Naive B cell (primary cell): ENCODE measurements around the gene PPRC1. TPM values are rescaled to one million over a fixed set of nuclear protein-coding genes. Genes with fewer than 3 reads are reported as not detected.

ENCODE experiments used
- ATAC-seq, 2 donors: fragments of 150-1000 bp; cut with Tn5 transposase; 2 replicates each; pipeline ENCODE4 v1.10.0; 2021; ENCODE audit warnings: low read depth in 2 of 2, mild to moderate bottlenecking in 2 of 2, moderate library complexity in 2 of 2
- DNase-seq: peaks from one replicate; pipeline ENCODE4 v3.0.0; 2022
- H3K27ac Mint-ChIP-seq, 6 donors: one replicate each; pipeline ENCODE4 v1.8.0; 2020 to 2022; ENCODE audit warnings: mild to moderate bottlenecking in 6 of 6, mixed read lengths in 6 of 6, moderate library complexity in 5 of 6, inconsistent platforms in 2 of 6
- H3K27me3 Mint-ChIP-seq, 3 donors: one replicate each; pipeline ENCODE4 v1.8.0; 2021 to 2022; ENCODE audit warnings: mixed read lengths in 3 of 3, mild to moderate bottlenecking in 1 of 3
- H3K36me3 Mint-ChIP-seq, 2 donors: one replicate each; pipeline ENCODE4 v1.8.0; 2020 to 2022; ENCODE audit warnings: mixed read lengths in 2 of 2, inconsistent platforms in 1 of 2, mild to moderate bottlenecking in 1 of 2
- H3K4me1 Mint-ChIP-seq, 3 donors: one replicate each; pipeline ENCODE4 v1.8.0; 2020 to 2022; ENCODE audit warnings: mixed read lengths in 3 of 3, inconsistent platforms in 1 of 3, mild to moderate bottlenecking in 1 of 3, moderate library complexity in 1 of 3
- H3K4me3 Mint-ChIP-seq, 8 donors: one replicate each; pipeline ENCODE4 v1.8.0; 2020 to 2022; ENCODE audit warnings: mild to moderate bottlenecking in 8 of 8, mixed read lengths in 8 of 8, moderate library complexity in 8 of 8, inconsistent platforms in 2 of 8
- H3K9me3 Mint-ChIP-seq, 7 donors: one replicate each; pipeline ENCODE4 v1.8.0; 2020 to 2022; ENCODE audit warnings: mixed read lengths in 7 of 7, mild to moderate bottlenecking in 5 of 7, inconsistent platforms in 2 of 7, moderate library complexity in 1 of 7
- polyA plus RNA-seq, 6 donors: library from polyadenylated mRNA; unstranded; fragments of 300-500 nt; fragmentation: Illumina TruSeq; gene quantifications; one replicate each; pipeline ENCODE4 v1.2.3, GENCODE V29; 2021; ENCODE audit warnings: low read depth in 6 of 6

PPRC1 gene
- polyA plus RNA-seq, 6 donors from 2014 or later = 6.4 to 24.1 (median 9.7) TPM

DNA sequence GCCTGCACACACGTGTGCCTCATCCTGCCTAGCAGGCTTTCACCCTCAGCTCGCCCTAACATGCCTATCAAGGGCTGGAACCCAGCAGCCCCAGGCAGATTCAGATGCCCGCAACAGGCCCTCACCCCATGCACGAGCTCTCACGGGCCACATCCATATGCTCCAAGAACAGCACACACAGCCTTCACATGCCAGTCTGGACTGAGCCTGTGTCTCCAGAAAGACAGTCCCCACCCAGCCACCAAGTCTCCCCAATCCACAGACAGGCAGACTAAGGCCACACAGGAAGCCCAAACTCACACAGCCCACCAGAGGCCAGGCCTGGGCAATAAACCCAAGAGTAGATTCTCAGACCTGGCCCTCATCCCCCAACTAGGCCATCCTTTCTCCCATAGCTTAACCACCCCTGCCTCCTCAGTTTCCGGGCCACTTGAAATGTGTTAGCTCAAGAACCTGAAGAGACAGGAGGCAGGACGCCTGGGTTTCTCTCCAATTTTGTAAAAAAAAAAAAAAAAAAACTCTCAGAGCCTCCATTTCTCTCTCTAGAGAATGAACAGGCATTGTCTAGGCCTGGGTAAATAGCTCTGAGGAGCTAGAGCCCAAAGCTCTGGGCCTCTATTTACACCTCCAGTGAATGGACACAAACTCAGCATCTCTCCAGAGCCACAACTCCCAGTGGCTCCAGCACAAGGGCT is 19.4 kb upstream of the PPRC1 start:
- H3K27ac Mint-ChIP-seq = peak overlapping the region in 5 of 6 donors; percentile 28 to 79 (median 54)
- peaks cover 53 to 59% (median 59%) of the 10 kb centered on the region in 3 donors for H3K4me1 Mint-ChIP-seq
- ATAC-seq (no peak), DNase-seq (no peak)
- peak overlapping the region; percentile 62 to 92 (median 83) for H3K4me3 Mint-ChIP-seq
- no peaks in the 10 kb centered on the region for H3K9me3 Mint-ChIP-seq
- H3K36me3 Mint-ChIP-seq = peaks cover 13 to 15% of the 10 kb centered on the region in 2 donors
- H3K27me3 Mint-ChIP-seq = no peaks in the 10 kb centered on the region

DNA sequence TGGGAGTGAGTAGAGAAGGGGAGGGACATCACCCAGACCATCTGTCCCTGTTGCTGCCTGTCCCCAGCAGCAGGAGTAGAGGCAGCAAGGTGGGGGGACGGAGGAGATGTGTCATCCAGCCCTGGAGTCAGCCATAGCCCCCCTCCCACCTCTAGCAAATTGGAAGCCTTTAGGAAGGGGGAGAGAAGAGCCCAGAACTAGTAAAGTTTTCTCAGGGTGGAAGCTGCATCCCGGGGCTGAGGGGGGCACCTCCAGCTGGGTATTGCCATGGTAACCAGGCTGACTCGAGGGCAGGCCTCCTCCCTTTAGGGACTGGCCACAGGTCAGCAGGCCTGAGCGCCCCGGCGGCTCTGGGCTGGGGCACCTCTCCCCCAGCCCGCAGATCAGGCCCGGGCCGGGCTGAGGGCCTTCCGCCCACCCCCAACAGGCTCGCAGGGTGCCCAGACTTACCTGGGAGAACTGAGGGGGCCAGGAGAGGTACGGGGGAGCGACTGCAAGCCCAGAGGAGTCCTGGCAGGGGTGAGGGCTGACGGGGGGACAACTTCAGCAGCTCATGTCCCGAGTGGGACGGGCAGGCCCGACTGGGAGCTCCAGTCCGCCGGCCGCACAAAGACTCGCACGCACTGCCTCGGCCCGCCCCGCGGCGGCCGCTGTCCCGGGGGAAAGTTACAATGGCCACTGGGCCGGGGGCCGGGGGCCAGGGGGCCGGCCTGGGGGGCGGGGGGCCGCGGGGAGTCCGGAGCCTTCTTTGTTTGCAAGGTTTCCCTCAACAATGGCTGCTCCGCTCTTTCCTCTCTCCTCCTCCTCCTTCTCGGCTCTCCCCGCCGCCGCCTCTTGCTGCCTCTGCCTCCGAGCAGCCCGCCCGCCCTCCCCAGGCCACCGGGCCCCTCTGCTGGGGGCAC is 18.6 kb upstream of the PPRC1 start:
- DNase-seq (no peak), ATAC-seq (peak; percentile 8 to 12)
- H3K4me3 Mint-ChIP-seq = peak overlapping the region; percentile 85 to 98 (median 92)

DNA sequence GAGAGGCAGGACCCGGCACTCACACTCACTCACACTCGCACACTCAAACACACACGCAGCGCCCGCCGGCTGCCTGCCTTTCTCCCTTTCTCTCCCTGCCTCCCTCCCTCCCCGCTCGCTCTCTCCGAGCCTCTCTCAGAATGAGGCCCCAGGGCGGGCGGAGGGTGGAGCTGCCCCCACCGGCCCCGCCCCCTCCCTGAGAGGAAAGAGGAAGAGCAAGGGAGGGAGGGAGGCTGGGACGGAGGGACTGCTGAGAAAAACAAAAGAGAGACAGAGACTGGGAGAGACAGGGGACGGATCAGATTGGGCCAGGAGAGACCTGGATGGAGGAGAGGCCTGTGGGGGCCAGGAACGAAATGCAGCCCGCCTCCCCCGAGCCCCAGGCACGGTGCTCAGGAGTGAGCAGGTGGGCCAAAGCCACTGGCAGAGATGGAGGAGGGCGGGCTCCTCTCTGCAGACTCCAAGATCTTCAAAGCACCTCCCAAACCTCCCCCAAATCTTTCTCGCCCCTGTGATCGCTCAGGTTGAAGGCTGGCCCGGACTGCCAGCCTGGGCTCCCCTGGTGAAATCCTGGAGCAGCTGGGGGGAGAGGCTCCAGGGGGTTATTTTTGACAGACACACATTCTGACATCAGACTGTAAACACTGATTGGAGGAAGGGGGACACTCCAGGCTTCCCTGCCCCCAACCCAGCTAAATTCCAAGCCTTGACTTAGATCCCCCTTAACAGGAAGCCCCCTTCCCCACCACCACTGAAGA is 17.8 kb upstream of the PPRC1 start:
- Mint-ChIP-seq H3K4me1 (peaks cover 60 to 74% (median 72%) of the 10 kb centered on the region in 3 donors), H3K27ac (peak overlapping the region; percentile 26 to 97 (median 92)), H3K36me3 (peaks cover 2 to 4% of the 10 kb centered on the region in 2 donors), H3K4me3 (peak overlapping the region; percentile 85 to 98 (median 92)), H3K9me3 (no peaks in the 10 kb centered on the region), H3K27me3 (no peaks in the 10 kb centered on the region)
- ATAC-seq (peak; percentile 75 to 78), DNase-seq (peak; percentile 71)

More for the DNA sequence above, 18.6 kb upstream of the PPRC1 start:
- H3K27me3 Mint-ChIP-seq = no peaks in the 10 kb centered on the region
- peaks cover 58 to 67% (median 67%) of the 10 kb centered on the region in 3 donors for H3K4me1 Mint-ChIP-seq
- H3K36me3 Mint-ChIP-seq = peaks cover 10 to 12% of the 10 kb centered on the region in 2 donors
- no peaks in the 10 kb centered on the region for H3K9me3 Mint-ChIP-seq
- H3K27ac Mint-ChIP-seq = peak overlapping the region in 4 of 6 donors; percentile 54 to 89 (median 66)

DNA sequence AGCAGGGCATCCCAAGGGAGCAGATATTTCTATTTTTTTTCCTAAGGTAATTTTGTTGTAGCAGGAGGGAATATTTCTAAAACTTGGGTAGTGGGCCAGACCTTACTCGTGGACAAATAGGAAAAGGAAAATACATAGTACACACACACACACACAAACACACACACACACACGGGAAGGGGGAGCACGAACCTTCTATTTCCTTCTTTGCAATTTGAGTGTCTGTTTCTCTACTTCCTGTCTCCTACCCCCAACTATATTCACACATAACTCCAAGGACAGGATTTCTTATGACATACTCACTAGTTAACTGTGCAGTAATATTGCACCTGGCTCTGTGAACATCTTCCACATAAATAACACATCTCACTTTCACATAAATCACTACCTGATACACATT is 17.1 kb upstream of the PPRC1 start:
- Mint-ChIP-seq H3K27me3 (no peaks in the 10 kb centered on the region), H3K4me3 (peak overlapping the region; percentile 75 to 98 (median 92)), H3K9me3 (no peaks in the 10 kb centered on the region), H3K4me1 (peaks cover 61 to 75% (median 72%) of the 10 kb centered on the region in 3 donors), H3K36me3 (no peaks in the 10 kb centered on the region), H3K27ac (peak overlapping the region; percentile 44 to 97 (median 85))
- ATAC-seq = no peak
- DNase-seq = no peak

DNA sequence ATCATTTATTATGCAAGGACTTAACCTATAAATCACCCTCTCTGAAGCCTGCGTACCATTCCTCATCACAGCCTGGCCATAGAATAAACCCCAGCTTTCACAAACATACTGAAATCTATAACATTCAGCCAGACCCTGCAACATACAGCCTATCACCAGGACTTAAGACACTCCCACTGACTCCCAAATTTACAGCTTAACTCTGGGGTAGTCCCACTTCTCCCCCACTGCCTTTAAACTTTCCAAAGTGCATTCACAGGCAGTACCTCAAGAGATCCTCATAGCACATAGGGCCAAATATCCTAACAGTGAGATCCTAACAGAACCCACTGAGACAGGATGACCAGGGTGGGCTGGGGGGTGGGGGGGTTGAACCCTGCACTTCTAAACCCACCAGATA is 16.2 kb upstream of the PPRC1 start:
- no peak for DNase-seq
- no peaks in the 10 kb centered on the region for H3K36me3 Mint-ChIP-seq
- H3K4me1 Mint-ChIP-seq = peaks cover 66 to 83% (median 80%) of the 10 kb centered on the region in 3 donors
- peak overlapping the region in 7 of 8 donors; percentile 85 to 98 (median 92) for H3K4me3 Mint-ChIP-seq
- ATAC-seq = no peak
- H3K27me3 Mint-ChIP-seq = no peaks in the 10 kb centered on the region
- H3K9me3 Mint-ChIP-seq = no peaks in the 10 kb centered on the region
- H3K27ac Mint-ChIP-seq = peak overlapping the region; percentile 3 to 97 (median 68)

DNA sequence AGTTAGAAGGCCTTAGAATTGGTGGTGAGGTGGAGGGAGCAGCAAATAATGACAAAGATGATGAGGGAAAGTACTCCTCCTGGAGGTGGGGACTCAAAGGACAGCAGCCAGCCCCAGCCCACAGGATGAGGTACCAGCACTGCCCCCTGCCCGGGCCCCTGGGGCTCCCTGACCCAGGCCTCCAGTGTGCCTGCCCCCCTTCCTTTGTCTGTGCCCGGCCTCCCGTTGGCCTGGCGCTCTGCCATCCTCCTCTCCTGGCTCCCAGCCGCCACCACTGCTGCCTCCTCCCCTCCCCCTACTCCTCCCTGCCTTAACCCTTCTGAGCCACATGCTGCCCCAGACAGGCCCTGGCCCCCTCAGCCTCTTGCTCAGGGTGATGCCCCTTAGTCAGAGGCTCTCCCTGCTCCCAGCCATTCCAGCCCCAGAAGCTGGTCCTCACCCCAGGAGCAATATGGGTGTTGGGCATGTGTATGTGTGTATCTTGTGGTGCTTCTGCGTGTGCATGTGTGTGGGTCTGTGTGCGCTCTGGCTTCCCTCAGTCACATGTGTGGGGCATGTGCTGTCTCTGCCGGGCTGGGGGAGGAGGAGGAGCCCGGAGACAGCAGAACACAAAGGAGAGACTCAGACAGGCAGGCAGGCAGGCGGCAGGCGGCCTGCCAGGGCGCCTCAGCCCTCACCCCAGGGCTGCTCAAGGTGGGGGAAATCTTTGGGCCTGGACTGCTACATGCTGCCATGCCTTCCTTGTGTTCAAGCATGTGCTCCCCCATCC is 15.3 kb upstream of the PPRC1 start:
- Mint-ChIP-seq H3K4me1 (peaks cover 67 to 81% (median 80%) of the 10 kb centered on the region in 3 donors), H3K4me3 (peak overlapping the region; percentile 86 to 97 (median 92)), H3K27ac (peak overlapping the region; percentile 89 to 98 (median 96)), H3K36me3 (no peaks in the 10 kb centered on the region), H3K9me3 (no peaks in the 10 kb centered on the region), H3K27me3 (no peaks in the 10 kb centered on the region)
- peak; percentile 10 to 14 for ATAC-seq
- DNase-seq = peak; percentile 44

DNA sequence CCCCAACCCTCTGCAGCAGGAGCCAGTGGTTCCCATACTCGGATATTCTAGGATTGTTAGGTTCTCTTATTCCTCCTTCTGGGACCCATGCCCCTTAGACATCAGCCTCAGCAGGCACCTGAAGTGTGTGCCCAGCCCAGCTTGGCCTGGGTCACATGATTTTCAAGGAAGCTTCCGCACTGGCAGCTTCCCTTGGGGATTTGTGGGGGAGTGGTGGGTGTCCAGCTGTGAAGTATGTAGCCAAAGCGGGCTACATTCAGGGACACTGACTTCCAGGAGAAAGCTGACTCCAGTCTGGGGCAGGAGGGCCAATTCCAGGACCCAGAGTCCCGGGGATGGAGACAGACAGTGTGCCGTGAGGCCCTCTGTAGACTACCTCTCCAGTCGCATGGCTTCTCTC is 14.0 kb upstream of the PPRC1 start:
- ATAC-seq = peak in 1 of 2 donors; percentile 7
- H3K36me3 Mint-ChIP-seq = no peaks in the 10 kb centered on the region
- H3K4me1 Mint-ChIP-seq = peaks cover 60 to 72% (median 68%) of the 10 kb centered on the region in 3 donors
- no peaks in the 10 kb centered on the region for H3K9me3 Mint-ChIP-seq
- H3K27me3 Mint-ChIP-seq = no peaks in the 10 kb centered on the region
- peak; percentile 64 for DNase-seq
- H3K27ac Mint-ChIP-seq = peak overlapping the region; percentile 79 to 98 (median 96)
- H3K4me3 Mint-ChIP-seq = peak overlapping the region; percentile 86 to 97 (median 92)

DNA sequence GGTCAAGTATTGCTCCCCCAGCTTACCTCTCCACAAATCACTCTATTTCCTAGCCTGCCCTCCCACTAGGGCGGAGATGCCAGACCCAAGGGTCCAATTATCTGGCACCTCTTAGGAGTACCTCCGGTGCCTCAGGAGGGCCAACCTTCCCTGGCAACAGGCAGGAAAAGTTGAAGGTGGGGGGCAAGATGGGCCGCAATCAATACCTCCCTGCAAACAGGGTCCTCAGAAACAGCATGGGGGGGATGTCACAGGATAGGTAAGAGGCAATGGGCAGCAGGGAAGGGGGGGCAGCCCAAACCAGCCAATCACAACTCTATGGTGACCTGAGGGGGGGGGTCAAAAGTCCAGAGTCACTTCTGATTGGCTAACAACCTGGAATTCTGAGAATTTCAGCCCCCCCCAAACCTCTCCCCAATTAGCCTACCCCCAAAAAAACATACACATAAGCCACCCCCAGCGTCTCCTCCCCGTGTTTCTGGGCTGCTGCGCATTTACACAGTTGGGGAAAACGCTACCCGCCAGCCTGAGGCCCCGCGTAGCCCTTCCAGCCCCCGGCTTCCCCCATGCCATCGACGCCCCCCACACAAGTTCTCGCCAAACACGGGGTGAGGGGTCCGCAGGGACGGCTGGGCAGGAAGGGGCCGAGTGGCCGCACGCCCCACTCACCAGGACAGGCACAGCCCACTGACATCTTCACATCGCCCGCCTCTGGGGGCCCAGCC is 13.3 kb upstream of the PPRC1 start:
- peak overlapping the region; percentile 79 to 98 (median 94) for H3K27ac Mint-ChIP-seq
- ATAC-seq = peak; percentile 15 to 19
- DNase-seq = peak; percentile 39
- H3K4me1 Mint-ChIP-seq = peaks cover 58 to 71% (median 67%) of the 10 kb centered on the region in 3 donors
- H3K9me3 Mint-ChIP-seq = no peaks in the 10 kb centered on the region
- H3K27me3 Mint-ChIP-seq = no peaks in the 10 kb centered on the region
- peak overlapping the region; percentile 86 to 97 (median 92) for H3K4me3 Mint-ChIP-seq
- no peaks in the 10 kb centered on the region for H3K36me3 Mint-ChIP-seq

DNA sequence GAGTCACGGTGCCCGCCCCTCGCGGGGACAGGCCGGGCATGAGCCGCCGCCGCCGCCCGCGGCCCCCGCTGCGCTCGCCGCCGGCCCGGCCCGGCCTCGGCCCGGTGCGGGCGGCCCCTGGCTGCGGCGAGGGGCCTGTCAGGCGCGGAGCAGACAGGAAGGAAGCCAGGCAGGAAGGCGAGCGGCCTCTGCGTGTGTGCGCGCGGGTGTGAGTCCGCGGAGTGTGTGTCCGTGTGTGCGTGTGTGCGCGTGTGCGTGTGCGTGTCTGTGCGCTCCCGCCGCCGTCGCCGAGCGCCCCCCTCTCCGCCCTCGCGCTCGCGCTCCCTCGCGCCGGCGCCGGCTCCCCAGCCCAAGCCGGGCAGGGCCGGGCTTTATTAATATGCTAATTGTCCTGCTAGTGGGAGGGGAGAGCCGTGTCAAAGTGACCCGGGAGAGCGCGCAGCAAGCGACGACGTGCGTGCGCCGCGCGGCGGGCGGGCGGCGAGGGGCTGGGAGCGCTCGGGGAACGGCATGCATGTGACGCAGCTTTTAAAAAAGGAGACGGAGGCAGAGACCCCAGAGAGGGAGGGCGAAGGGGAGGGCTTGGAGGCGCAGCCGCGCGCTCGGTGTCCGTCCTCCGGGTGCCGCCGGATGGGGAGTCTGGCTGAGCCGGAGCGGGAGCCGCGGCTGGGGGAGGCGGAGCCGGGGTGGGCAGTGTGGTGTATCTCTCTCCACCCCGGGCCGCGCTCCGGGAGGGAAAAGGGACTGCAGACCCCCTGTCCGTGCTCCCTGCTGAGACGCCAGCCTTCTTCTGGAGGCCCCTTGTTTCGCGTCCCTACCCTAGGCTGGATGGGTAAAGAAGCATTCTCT is 12.5 kb upstream of the PPRC1 start, which contains the start of gene LDB1:
Gene LDB1, minus strand, starts transcription at position 227 of the 849 bp plus-strand sequence. CDS start 258 bp downstream, outside the sequence.
- peak within 1 kb of the TSS; percentile 89 to 98 (median 96) for H3K27ac Mint-ChIP-seq
- DNase-seq = peak; percentile 82
- peaks cover 53 to 63% (median 60%) of the 10 kb centered on the region in 3 donors for H3K4me1 Mint-ChIP-seq
- no peaks in the 10 kb centered on the region for H3K27me3 Mint-ChIP-seq
- H3K9me3 Mint-ChIP-seq = no peaks in the 10 kb centered on the region
- H3K4me3 Mint-ChIP-seq = peak within 1 kb of the TSS; percentile 91 to 97 (median 93)
- ATAC-seq = peak; percentile 68 to 70
- no peaks in the 10 kb centered on the region for H3K36me3 Mint-ChIP-seq

DNA sequence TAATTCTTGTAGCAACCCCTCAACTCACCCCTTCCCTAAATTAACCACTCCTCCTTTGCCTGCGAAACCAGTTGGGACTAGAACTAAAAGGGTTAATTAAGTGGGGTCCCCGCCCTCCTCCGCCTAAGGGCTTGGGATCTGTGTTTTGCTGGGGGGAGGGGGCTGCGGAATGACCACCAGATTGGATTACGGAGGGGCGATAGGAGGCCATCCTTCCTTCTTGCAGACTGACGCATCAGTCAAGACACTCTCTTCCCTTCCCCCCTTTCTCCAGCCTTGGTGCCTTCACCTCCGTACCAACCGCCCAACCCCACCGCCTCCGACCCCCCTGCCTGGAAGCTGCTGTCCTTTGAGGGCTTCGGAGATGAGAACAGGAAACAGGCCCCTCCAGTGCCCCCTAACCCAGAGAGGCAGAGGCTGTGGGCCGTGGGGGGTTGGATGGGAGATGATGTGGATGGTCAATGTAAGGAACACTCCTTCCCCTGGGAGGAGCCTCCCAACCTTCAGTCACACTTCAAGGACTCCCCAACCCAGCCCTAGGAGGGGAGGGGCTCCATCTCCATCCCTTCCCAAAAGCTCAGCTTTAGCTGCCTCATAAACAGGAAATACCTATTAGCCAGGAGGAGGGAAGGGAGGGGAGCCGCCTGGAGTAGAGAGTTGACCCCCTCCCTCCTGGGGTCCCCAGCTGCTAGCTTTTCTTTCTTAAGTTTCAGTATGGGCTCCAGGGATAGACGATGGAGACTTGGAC is 11.7 kb upstream of the PPRC1 start:
- ATAC-seq = no peak
- Mint-ChIP-seq H3K36me3 (no peaks in the 10 kb centered on the region), H3K27ac (peak overlapping the region; percentile 89 to 97 (median 96)), H3K4me1 (peaks cover 47 to 55% (median 52%) of the 10 kb centered on the region in 3 donors), H3K4me3 (peak overlapping the region; percentile 91 to 97 (median 93)), H3K9me3 (no peaks in the 10 kb centered on the region), H3K27me3 (no peaks in the 10 kb centered on the region)
- no peak for DNase-seq
